ENCODE results near the gene B4GALNT4. TPM values are rescaled to one million over a fixed set of nuclear protein-coding genes. Genes with fewer than 3 reads are reported as not detected.
"Not testable (repeated sequence)": the region's sequence is repeated elsewhere in the genome, so short reads cannot be mapped to it uniquely, and the experiment has no call there.

The B4GALNT4 gene
- total RNA-seq, 1 donor from 2014 or later: 64.6 TPM

GRCh38 chr11:362642-363442 is 6.5 kb upstream of the B4GALNT4 start:
- no peaks in the 10 kb centered on the region for H3K4me1 Mint-ChIP-seq (ENCODE audit: low read depth, unreplicated experiment)
- no peak for FAIRE-seq
- Histone ChIP-seq H3K27ac (ENCODE audit: low read depth, low read length) (no peak overlapping the region), H2AFZ (ENCODE audit: low read depth, low read length) (no peak overlapping the region), H3K27me3 (ENCODE audit: insufficient read depth, low read length) (peaks cover 11% of the 10 kb centered on the region), H3K4me2 (ENCODE audit: low read length) (no peak overlapping the region), H3K9ac (ENCODE audit: low read length) (no peak overlapping the region), H3K4me1 (ENCODE audit: insufficient read depth, low read length) (no peaks in the 10 kb centered on the region), H4K20me1 (ENCODE audit: insufficient read depth, low read length) (no peaks in the 10 kb centered on the region), H3K4me3 (ENCODE audit: insufficient read depth, low read depth, low read length) (no peak overlapping the region), H3K9me3 (ENCODE audit: insufficient read depth, low read depth, low read length) (peaks cover 4% of the 10 kb centered on the region), H3K36me3 (ENCODE audit: insufficient read depth, low read length) (no peaks in the 10 kb centered on the region), H3K79me2 (ENCODE audit: insufficient read depth, low read length) (no peaks in the 10 kb centered on the region)
- TF ChIP-seq EZH2 (IDR thresholded peaks at IDR 0.05; ENCODE audit: insufficient read depth, low read length) (no peak), CTCF (IDR thresholded peaks at IDR 0.05; ENCODE audit: insufficient read depth, low read depth, low read length) (no peak)
- peaks cover 2% of the 10 kb centered on the region for H3K36me3 Mint-ChIP-seq (ENCODE audit: low read depth, unreplicated experiment)
- peaks cover 15% of the 10 kb centered on the region for H3K27me3 Mint-ChIP-seq (ENCODE audit: low read depth, unreplicated experiment)
- no peak overlapping the region for H3K27ac Mint-ChIP-seq (ENCODE audit: unreplicated experiment)
- DNase-seq (ENCODE audit: low read depth): no peak
- H3K4me3 Mint-ChIP-seq (ENCODE audit: unreplicated experiment): no peak overlapping the region
- H3K9me3 Mint-ChIP-seq (ENCODE audit: unreplicated experiment): peaks cover 4% of the 10 kb centered on the region

GRCh38 chr11:363443-363805 is 5.9 kb upstream of the B4GALNT4 start:
- H3K27ac ChIP-seq (ENCODE audit: low read depth, low read length); H3K4me3 Mint-ChIP-seq (ENCODE audit: unreplicated experiment); H3K4me1 ChIP-seq (ENCODE audit: insufficient read depth, low read length); H3K4me1 Mint-ChIP-seq (ENCODE audit: low read depth, unreplicated experiment); DNase-seq (ENCODE audit: low read depth); H3K36me3 ChIP-seq (ENCODE audit: insufficient read depth, low read length); H3K36me3 Mint-ChIP-seq (ENCODE audit: low read depth, unreplicated experiment); H3K9me3 ChIP-seq (ENCODE audit: insufficient read depth, low read depth, low read length); H3K9ac ChIP-seq (ENCODE audit: low read length); H3K79me2 ChIP-seq (ENCODE audit: insufficient read depth, low read length); FAIRE-seq; H2AFZ ChIP-seq (ENCODE audit: low read depth, low read length); H3K4me3 ChIP-seq (ENCODE audit: insufficient read depth, low read depth, low read length); H3K4me2 ChIP-seq (ENCODE audit: low read length); H3K27ac Mint-ChIP-seq (ENCODE audit: unreplicated experiment); H4K20me1 ChIP-seq (ENCODE audit: insufficient read depth, low read length); H3K9me3 Mint-ChIP-seq (ENCODE audit: unreplicated experiment): not testable (repeated sequence)
- peaks cover 15% of the 10 kb centered on the region for H3K27me3 ChIP-seq (ENCODE audit: insufficient read depth, low read length)
- peaks cover 18% of the 10 kb centered on the region for H3K27me3 Mint-ChIP-seq (ENCODE audit: low read depth, unreplicated experiment)

- Mint-ChIP-seq H3K4me3 (ENCODE audit: unreplicated experiment) (no peak overlapping the region), H3K27ac (ENCODE audit: unreplicated experiment) (no peak overlapping the region), H3K27me3 (ENCODE audit: low read depth, unreplicated experiment) (peaks cover 16% of the 10 kb centered on the region), H3K9me3 (ENCODE audit: unreplicated experiment) (peaks cover 4% of the 10 kb centered on the region), H3K4me1 (ENCODE audit: low read depth, unreplicated experiment) (no peaks in the 10 kb centered on the region), H3K36me3 (ENCODE audit: low read depth, unreplicated experiment) (peaks cover 2% of the 10 kb centered on the region)
- no peak overlapping the region for H3K9ac ChIP-seq (ENCODE audit: low read length)
- H3K4me1 ChIP-seq (ENCODE audit: insufficient read depth, low read length): no peaks in the 10 kb centered on the region
- no peak overlapping the region for H3K4me3 ChIP-seq (ENCODE audit: insufficient read depth, low read depth, low read length)
- no peaks in the 10 kb centered on the region for H3K79me2 ChIP-seq (ENCODE audit: insufficient read depth, low read length)
- DNase-seq (ENCODE audit: low read depth): no peak
- H3K4me2 ChIP-seq (ENCODE audit: low read length): no peak overlapping the region
- no peaks in the 10 kb centered on the region for H3K36me3 ChIP-seq (ENCODE audit: insufficient read depth, low read length)
- H3K27ac ChIP-seq (ENCODE audit: low read depth, low read length): no peak overlapping the region
- H2AFZ ChIP-seq (ENCODE audit: low read depth, low read length): no peak overlapping the region
- no peak for FAIRE-seq
- H4K20me1 ChIP-seq (ENCODE audit: insufficient read depth, low read length): no peaks in the 10 kb centered on the region
- peaks cover 4% of the 10 kb centered on the region for H3K9me3 ChIP-seq (ENCODE audit: insufficient read depth, low read depth, low read length)
- TF ChIP-seq CTCF (IDR thresholded peaks at IDR 0.05; ENCODE audit: insufficient read depth, low read depth, low read length): no peak
- H3K27me3 ChIP-seq (ENCODE audit: insufficient read depth, low read length): peaks cover 18% of the 10 kb centered on the region
Measured at GRCh38 chr11:363948-364761, 5.1 kb upstream of the B4GALNT4 start.
